Measurements from ENCODE around the gene RNF144A.

GRCh38 chr2:6909431-6910385 lies 7.5 kb upstream of the RNF144A start:
- no peak for TF ChIP-seq EZH2 (IDR thresholded peaks at IDR 0.05; ENCODE audit: insufficient read depth, poor library complexity, severe bottlenecking)
- TF ChIP-seq EZH2phosphoT487 (IDR thresholded peaks at IDR 0.05; ENCODE audit: insufficient read depth, low read depth) = no peak
